ENCODE data around the gene THAP5.

THAP5 gene

DNA sequence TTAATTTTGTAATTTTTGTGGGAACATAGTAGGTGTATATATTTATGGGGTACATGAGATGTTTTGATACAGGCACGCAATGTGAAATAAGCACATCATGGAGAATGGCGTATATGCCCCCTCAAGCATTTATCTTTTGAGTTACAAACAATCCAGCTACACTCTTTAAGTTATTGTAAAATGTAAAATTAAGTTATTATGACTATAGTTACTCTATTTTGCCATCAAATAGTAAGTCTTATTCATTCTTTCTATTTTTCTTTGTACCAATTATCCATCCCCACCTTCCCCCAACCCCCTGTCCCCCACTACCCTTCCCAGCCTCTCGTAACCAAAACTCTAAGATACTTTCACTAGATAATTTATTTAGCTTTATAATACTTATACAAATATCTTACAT, 35.8 kb downstream of the THAP5 start:
- no peak for DNase-seq (ENCODE audit: low spot score)

- no peak for DNase-seq (ENCODE audit: low spot score)
Observed at GRCh38 chr7:108529341-108529740, 40.2 kb downstream of the THAP5 start.

- no peak for DNase-seq (ENCODE audit: low spot score)
Observed at GRCh38 chr7:108528183-108528712, 41.3 kb downstream of the THAP5 start.

DNA sequence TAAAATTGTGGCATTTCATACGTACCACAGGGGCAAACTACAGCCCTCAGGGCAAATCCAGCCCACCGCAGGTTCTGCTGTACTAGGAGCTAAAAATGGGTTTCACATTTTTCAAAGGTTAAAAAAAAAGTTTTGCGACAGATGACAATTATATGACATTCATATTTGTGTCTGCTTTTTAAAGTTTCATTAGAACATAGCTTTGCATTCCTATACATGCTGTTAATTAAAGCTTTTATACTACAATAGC, 42.8 kb downstream of the THAP5 start:
- no peak for DNase-seq (ENCODE audit: low spot score)

DNA sequence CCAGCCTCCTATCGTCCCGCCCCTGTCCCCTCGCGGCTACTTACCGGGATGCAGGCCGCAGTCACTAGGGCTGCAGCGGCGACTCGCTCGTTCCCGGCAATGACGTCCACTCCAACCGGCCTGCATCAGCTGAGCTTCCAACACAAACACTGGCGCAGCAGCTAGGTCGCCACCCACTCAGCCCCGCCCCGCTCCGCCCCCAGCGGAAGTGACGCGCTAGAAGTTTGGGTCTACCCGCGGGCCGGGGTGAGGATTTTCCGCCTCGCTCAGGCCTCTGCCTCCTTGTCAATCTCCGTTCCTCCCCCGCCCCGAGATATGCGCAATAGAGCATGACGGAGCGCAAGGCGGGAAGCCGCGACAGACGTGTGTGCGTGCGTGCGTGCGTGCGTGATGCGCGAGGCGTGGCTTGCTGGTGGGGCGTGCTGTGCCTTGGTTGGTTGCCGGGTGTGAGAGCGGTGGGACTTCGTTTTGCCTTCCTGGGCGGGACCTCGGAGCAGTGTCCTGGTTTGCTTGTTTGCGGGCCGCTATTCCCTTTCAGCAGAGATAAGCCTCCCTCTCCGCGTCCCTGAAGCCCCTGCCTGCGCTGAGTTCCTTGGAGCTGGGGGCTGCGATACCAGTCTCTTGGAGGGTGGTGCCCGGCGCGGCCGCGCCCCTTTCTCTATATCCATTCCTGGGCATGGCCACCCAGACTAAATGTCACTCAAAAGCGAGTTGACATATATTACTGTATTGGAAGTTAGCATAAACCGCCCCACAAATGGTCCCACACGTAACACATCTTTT, 43.3 kb downstream of the THAP5 start, which contains the start of gene PNPLA8:
Gene PNPLA8 (minus strand): TSS at position 151 of the 783 bp plus-strand sequence. CDS start 10,644 bp downstream, outside the sequence.
- peak; percentile 97 for DNase-seq (ENCODE audit: low spot score)

DNA sequence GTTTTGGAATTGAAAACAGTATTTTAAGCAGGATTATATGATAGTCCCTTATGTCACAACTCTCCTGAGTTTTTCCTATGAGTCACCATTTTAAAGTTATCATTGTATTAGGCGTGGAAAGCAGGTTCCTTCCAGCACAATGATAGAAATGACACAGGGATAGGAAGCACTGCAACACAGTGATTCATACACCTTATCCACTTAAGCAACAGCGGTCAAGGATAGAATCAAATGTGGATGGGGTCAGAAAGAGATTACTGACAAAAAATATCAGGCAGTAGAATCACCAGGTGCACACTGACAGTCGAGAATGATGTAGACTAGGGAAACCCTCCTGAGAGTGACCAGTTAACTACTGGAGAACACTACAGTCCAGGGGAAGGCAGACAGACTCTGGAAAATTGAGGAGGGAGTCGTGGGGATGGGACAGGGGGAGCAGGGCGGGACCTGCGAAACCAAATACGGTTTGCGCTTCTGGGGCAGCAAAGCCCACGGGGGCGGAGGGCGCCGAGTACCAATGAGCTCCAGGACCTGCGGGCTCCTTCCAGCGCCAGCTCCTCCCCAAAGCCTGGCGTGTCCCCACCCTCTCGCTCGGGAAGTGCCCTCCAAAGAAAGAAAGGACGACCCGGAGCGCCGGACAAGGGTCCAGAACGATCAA, 44.0 kb downstream of the THAP5 start:
- peak; percentile 62 for DNase-seq (ENCODE audit: low spot score)

GRCh38 chr7:108522780-108523179, 46.7 kb downstream of the THAP5 start:
- no peak for DNase-seq (ENCODE audit: low spot score)

- no peak for DNase-seq (ENCODE audit: low spot score)
Observed at GRCh38 chr7:108517951-108518350, 51.6 kb downstream of the THAP5 start.

- DNase-seq (ENCODE audit: low spot score), result no peak
Observed at GRCh38 chr7:108515630-108516029, 53.9 kb downstream of the THAP5 start.

- DNase-seq (ENCODE audit: low spot score), result no peak
Observed at GRCh38 chr7:108515013-108515412, 54.5 kb downstream of the THAP5 start.

All from germinal center (tissue), 1 donor.